ENCODE measurements around the gene RRBP1. TPM values are rescaled to one million over a fixed set of nuclear protein-coding genes. Genes with fewer than 3 reads are reported as not detected.

The RRBP1 gene
- total and polyA plus RNA-seq, 4 donors: 75.4 to 202 (median 130) TPM

- Histone ChIP-seq H3K9me3 (ENCODE audit: control insufficient read depth in 4 of 4, low read length in 3 of 4) (no peaks in the 10 kb centered on the region), H3K27me3 (ENCODE audit: control insufficient read depth in 4 of 4, insufficient read depth in 4 of 4, low read length in 3 of 4) (no peaks in the 10 kb centered on the region), H3K36me3 (ENCODE audit: control insufficient read depth in 4 of 4, insufficient read depth in 3 of 4, low read depth in 1 of 4, low read length in 3 of 4) (peaks cover under 1 to 15% (median 7%) of the 10 kb centered on the region in 4 donors), H3K4me3 (ENCODE audit: low read depth in 1 of 3, low read length in 3 of 3) (no peak overlapping the region), H3K9ac (ENCODE audit: low read depth in 1 of 2, low read length in 2 of 2) (no peak overlapping the region), H3K4me1 (ENCODE audit: control insufficient read depth in 4 of 4, insufficient read depth in 4 of 4, low read length in 3 of 4) (peaks cover 2 to 16% (median 14%) of the 10 kb centered on the region in 4 donors), H3K27ac (ENCODE audit: low read depth in 1 of 2, low read length in 2 of 2) (no peak overlapping the region)
- DNase-seq (ENCODE audit: low spot score): no peak
- 82% methylated on average over 8 of the region's 8 CpGs for WGBS
- TF ChIP-seq, protein P1, sequence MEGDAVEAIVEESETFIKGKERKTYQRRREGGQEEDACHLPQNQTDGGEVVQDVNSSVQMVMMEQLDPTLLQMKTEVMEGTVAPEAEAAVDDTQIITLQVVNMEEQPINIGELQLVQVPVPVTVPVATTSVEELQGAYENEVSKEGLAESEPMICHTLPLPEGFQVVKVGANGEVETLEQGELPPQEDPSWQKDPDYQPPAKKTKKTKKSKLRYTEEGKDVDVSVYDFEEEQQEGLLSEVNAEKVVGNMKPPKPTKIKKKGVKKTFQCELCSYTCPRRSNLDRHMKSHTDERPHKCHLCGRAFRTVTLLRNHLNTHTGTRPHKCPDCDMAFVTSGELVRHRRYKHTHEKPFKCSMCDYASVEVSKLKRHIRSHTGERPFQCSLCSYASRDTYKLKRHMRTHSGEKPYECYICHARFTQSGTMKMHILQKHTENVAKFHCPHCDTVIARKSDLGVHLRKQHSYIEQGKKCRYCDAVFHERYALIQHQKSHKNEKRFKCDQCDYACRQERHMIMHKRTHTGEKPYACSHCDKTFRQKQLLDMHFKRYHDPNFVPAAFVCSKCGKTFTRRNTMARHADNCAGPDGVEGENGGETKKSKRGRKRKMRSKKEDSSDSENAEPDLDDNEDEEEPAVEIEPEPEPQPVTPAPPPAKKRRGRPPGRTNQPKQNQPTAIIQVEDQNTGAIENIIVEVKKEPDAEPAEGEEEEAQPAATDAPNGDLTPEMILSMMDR (IDR thresholded peaks at IDR 0.05; ENCODE audit: low read depth, low read length, missing input control): no peak
- TF ChIP-seq JUND (IDR thresholded peaks at IDR 0.05): no peak
- no peak for TF ChIP-seq FOXA2 (IDR thresholded peaks at IDR 0.05)
- no peak for TF ChIP-seq FOXA1 (IDR thresholded peaks at IDR 0.05)
- TF ChIP-seq REST (IDR thresholded peaks at IDR 0.05): no peak
- TF ChIP-seq, protein P2, sequence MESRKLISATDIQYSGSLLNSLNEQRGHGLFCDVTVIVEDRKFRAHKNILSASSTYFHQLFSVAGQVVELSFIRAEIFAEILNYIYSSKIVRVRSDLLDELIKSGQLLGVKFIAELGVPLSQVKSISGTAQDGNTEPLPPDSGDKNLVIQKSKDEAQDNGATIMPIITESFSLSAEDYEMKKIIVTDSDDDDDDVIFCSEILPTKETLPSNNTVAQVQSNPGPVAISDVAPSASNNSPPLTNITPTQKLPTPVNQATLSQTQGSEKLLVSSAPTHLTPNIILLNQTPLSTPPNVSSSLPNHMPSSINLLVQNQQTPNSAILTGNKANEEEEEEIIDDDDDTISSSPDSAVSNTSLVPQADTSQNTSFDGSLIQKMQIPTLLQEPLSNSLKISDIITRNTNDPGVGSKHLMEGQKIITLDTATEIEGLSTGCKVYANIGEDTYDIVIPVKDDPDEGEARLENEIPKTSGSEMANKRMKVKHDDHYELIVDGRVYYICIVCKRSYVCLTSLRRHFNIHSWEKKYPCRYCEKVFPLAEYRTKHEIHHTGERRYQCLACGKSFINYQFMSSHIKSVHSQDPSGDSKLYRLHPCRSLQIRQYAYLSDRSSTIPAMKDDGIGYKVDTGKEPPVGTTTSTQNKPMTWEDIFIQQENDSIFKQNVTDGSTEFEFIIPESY (IDR thresholded peaks at IDR 0.05): no peak
Measured at GRCh38 chr20:17609811-17610377, 72.1 kb downstream of the RRBP1 start.

GRCh38 chr20:17608701-17609497, 73.1 kb downstream of the RRBP1 start:
- Histone ChIP-seq H3K36me3 (ENCODE audit: control insufficient read depth in 4 of 4, insufficient read depth in 3 of 4, low read depth in 1 of 4, low read length in 3 of 4) (peaks cover 0 to 7% (median 2%) of the 10 kb centered on the region in 4 donors), H3K4me1 (ENCODE audit: control insufficient read depth in 4 of 4, insufficient read depth in 4 of 4, low read length in 3 of 4) (peaks cover 2 to 25% (median 23%) of the 10 kb centered on the region in 4 donors), H3K27ac (ENCODE audit: low read depth in 1 of 2, low read length in 2 of 2) (no peak overlapping the region), H3K27me3 (ENCODE audit: control insufficient read depth in 4 of 4, insufficient read depth in 4 of 4, low read length in 3 of 4) (no peaks in the 10 kb centered on the region), H3K9ac (ENCODE audit: low read depth in 1 of 2, low read length in 2 of 2) (no peak overlapping the region), H3K9me3 (ENCODE audit: control insufficient read depth in 4 of 4, low read length in 3 of 4) (no peaks in the 10 kb centered on the region), H3K4me3 (ENCODE audit: low read depth in 1 of 3, low read length in 3 of 3) (no peak overlapping the region)
- WGBS: 96% methylated on average over 3 of the region's 3 CpGs
- DNase-seq (ENCODE audit: low spot score): no peak
- TF ChIP-seq YY1 (IDR thresholded peaks at IDR 0.05) (no peak), EGR1 (IDR thresholded peaks at IDR 0.05; ENCODE audit: low read depth in 2 of 2) (no peak), HNF4A (conservative IDR thresholded peaks at IDR 0.05) (no peak), FOXA1 (IDR thresholded peaks at IDR 0.05) (no peak), ATF3 (IDR thresholded peaks at IDR 0.05) (no peak), HNF4G (IDR thresholded peaks at IDR 0.05) (no peak), TAF1 (conservative IDR thresholded peaks at IDR 0.05) (no peak), FOXA2 (IDR thresholded peaks at IDR 0.05) (no peak), GABPA (IDR thresholded peaks at IDR 0.05 in 1 of 2, conservative IDR thresholded peaks at IDR 0.05 in 1 of 2) (no peak), REST (IDR thresholded peaks at IDR 0.05) (no peak), SP1 (IDR thresholded peaks at IDR 0.05) (no peak)
- TF ChIP-seq, protein P2 (IDR thresholded peaks at IDR 0.05): no peak
